ENCODE measurements around the gene CFAP251. TPM values are rescaled to one million over a fixed set of nuclear protein-coding genes. Genes with fewer than 3 reads are reported as not detected.

Gene CFAP251
- total and polyA plus RNA-seq, 2 donors (not counting 3 experiments of a cell fraction or from before 2014, with no cell fraction given): 3.3 to 4.0 TPM

GRCh38 chr12:121933522-121934308 is 15.3 kb downstream of the CFAP251 start:
- dilution Hi-C loops (cut with MboI; ENCODE audit: extremely low pct_ligation_motif_present, low sequenced_read_pairs) (no loop called here), intact Hi-C loops (cut with micrococcal nuclease) (no loop called here)
- Histone ChIP-seq H3K4me1 (ENCODE audit: control insufficient read depth, extremely low read depth, insufficient read depth, low read length) (peaks cover 3% of the 10 kb centered on the region), H3K4me2 (ENCODE audit: insufficient read depth, low read length) (no peak overlapping the region), H3K4me3 (replicated peaks in 1 of 3; ENCODE audit: insufficient read depth in 1 of 3, low read depth in 1 of 3, low read length in 3 of 3) (no peak overlapping the region), H2AFZ (ENCODE audit: low read depth, low read length) (no peak overlapping the region), H3K79me2 (ENCODE audit: control insufficient read depth, insufficient read depth, low read length) (no peaks in the 10 kb centered on the region), H3K9me3 (replicated peaks; ENCODE audit: control insufficient read depth, insufficient read depth, low read length) (no peaks in the 10 kb centered on the region), H3K9ac (replicated peaks; ENCODE audit: extremely low read depth, insufficient read depth, low read length) (no peak overlapping the region), H3K27me3 (ENCODE audit: control insufficient read depth in 2 of 2, insufficient read depth in 2 of 2, low read length in 2 of 2) (no peaks in the 10 kb centered on the region), H3K27ac (ENCODE audit: insufficient read depth, low read depth, low read length) (no peak overlapping the region), H4K20me1 (replicated peaks; ENCODE audit: control insufficient read depth, extremely low read depth, insufficient read depth, low read length) (no peaks in the 10 kb centered on the region), H3K36me3 (ENCODE audit: control insufficient read depth in 2 of 2, extremely low read depth in 1 of 2, insufficient read depth in 2 of 2, low read length in 2 of 2) (no peaks in the 10 kb centered on the region), H3K9me1 (replicated peaks; ENCODE audit: control insufficient read depth, extremely low read depth, insufficient read depth, low read length) (no peaks in the 10 kb centered on the region)
- ChIA-PET CTCF (interaction anchor here (1.2 kb wide), 1 partner anchor 88 kb away, joined by 3 read pairs; the partner anchor contains the start of gene BCL7A), POLR2A (interaction anchor here (0.6 kb wide), 1 partner anchor 73 kb away, joined by 3 read pairs; no protein-coding TSS in a partner anchor)
- no peak for TF ChIP-seq EZH2 (IDR thresholded peaks at IDR 0.05; ENCODE audit: borderline replicate concordance, low read depth, low read length, severe bottlenecking)
- no peak for TF ChIP-seq JUN (IDR thresholded peaks at IDR 0.05; ENCODE audit: borderline replicate concordance, insufficient read depth, insufficient read length, low read depth)
- TF ChIP-seq GATA2 (IDR thresholded peaks at IDR 0.05; ENCODE audit: insufficient read depth, insufficient read length, low read depth, low read length): no peak
- TF ChIP-seq POLR2AphosphoS5 (IDR thresholded peaks at IDR 0.05; ENCODE audit: insufficient read depth, low read depth, low read length): no peak
- no peak for TF ChIP-seq POLR2A (IDR thresholded peaks at IDR 0.05; ENCODE audit: low read depth, low read length)
- no peak for TF ChIP-seq MYC (IDR thresholded peaks at IDR 0.05; ENCODE audit: low read depth, low read length)
- no peak for TF ChIP-seq MAX (IDR thresholded peaks at IDR 0.05; ENCODE audit: insufficient read depth, insufficient read length)
- TF ChIP-seq FOS (IDR thresholded peaks at IDR 0.05; ENCODE audit: borderline replicate concordance, insufficient read depth, low read length): no peak
- TF ChIP-seq CTCF (IDR thresholded peaks at IDR 0.05; ENCODE audit: extremely low read depth in 1 of 2, insufficient read depth in 1 of 2, low read depth in 1 of 2, low read length in 2 of 2): no peak
- DNase-seq (ENCODE audit: low read depth, low spot score): no peak
- FAIRE-seq: no peak
- BruUV-seq (replicated peaks): no TSS peak
